Caco-2 (cell line): Measurements from ENCODE around the gene SPATS1. TPM values are rescaled to one million over a fixed set of nuclear protein-coding genes. Genes with fewer than 3 reads are reported as not detected.

ENCODE experiments used
- BruUV-seq: library from RNA; stranded (reverse); fragments of 400-500 nt; replicated peaks from 2 replicates; lab custom pipeline; 2021; lab: Mats Ljungman, UMichigan
- CTCF ChIA-PET: fragments of 300-600 bp; sonication (Branson Sonifier 250); formaldehyde crosslinking; loops from one replicate; lab custom pipeline; 2022; ENCODE audit warnings: antibody characterized with exemption; lab: Charles Lee
- POLR2A ChIA-PET: fragments of 300-600 bp; sonication (Branson Sonifier 250); formaldehyde crosslinking; loops from one replicate; lab custom pipeline; 2022; ENCODE audit warnings: antibody characterized with exemption; lab: Charles Lee
- DNase-seq, 2 experiments: peaks; one replicate each; pipeline versions ENCODE4 v3.0.0 to v3.0.0-alpha.2; 2020 to 2022
- H3K27me3 ChIP-seq: replicated peaks from 2 replicates; pipeline ENCODE4 v1.6.0; 2011; ENCODE audit warnings: low read length; ENCODE audit not compliant: control insufficient read depth, insufficient read depth
- H3K36me3 ChIP-seq: 2 replicates; pipeline ENCODE4 v1.5.1; 2011; ENCODE audit warnings: low read length; ENCODE audit not compliant: control insufficient read depth, insufficient read depth
- H3K4me1 ChIP-seq: fragments of 250-450 bp; sonication (Bioruptor Pico); 2 replicates; pipeline ENCODE4 v1.5.1; 2020; ENCODE audit warnings: mild to moderate bottlenecking
- H3K4me3 ChIP-seq: 2 replicates; pipeline ENCODE4 v1.5.1; 2011; ENCODE audit warnings: low read depth, mild to moderate bottlenecking, control low read depth, low read length
- H3K9me3 ChIP-seq: fragments of 250-450 bp; sonication (Bioruptor Pico); 2 replicates; pipeline ENCODE4 v1.5.1; 2020; ENCODE audit warnings: mild to moderate bottlenecking, moderate library complexity
- H3K27ac Mint-ChIP-seq: one replicate; pipeline ENCODE4 v1.8.0; 2022; ENCODE audit warnings: mixed read lengths; ENCODE audit not compliant: unreplicated experiment
- H3K27me3 Mint-ChIP-seq: one replicate; pipeline ENCODE4 v1.8.0; 2022; ENCODE audit warnings: mixed read lengths; ENCODE audit not compliant: insufficient read depth, unreplicated experiment
- H3K36me3 Mint-ChIP-seq: one replicate; pipeline ENCODE4 v1.8.0; 2022; ENCODE audit warnings: mild to moderate bottlenecking, mixed read lengths; ENCODE audit not compliant: insufficient read depth, unreplicated experiment
- H3K4me1 Mint-ChIP-seq: one replicate; pipeline ENCODE4 v1.8.0; 2022; ENCODE audit warnings: low read depth, mixed read lengths; ENCODE audit not compliant: unreplicated experiment
- H3K4me3 Mint-ChIP-seq: one replicate; pipeline ENCODE4 v1.8.0; 2022; ENCODE audit warnings: mild to moderate bottlenecking, moderate library complexity, mixed read lengths; ENCODE audit not compliant: unreplicated experiment
- H3K9me3 Mint-ChIP-seq: one replicate; pipeline ENCODE4 v1.8.0; 2022; ENCODE audit warnings: mixed read lengths; ENCODE audit not compliant: unreplicated experiment
- CTCF ChIP-seq, 2 experiments: fragments of 200-600 bp in 1 of 2; IDR thresholded peaks; 1 replicate in 1 of 2; 2 replicates in 1 of 2; pipeline versions ENCODE4 v1.5.1 to v1.8.0; 2011 to 2022; ENCODE audit warnings: antibody characterized with exemption in 1 of 2, control low read depth in 1 of 2, inconsistent platforms in 1 of 2, low read depth in 1 of 2, low read length in 1 of 2, mild to moderate bottlenecking in 1 of 2, moderate library complexity in 1 of 2; ENCODE audit not compliant: insufficient read depth in 1 of 2, severe bottlenecking in 1 of 2, unreplicated experiment in 1 of 2
- intact Hi-C: fragments of 100-400 bp; cut with micrococcal nuclease; formaldehyde crosslinking; loops from one replicate; pipeline ENCODE4 v1.10.0; 2022; ENCODE audit not compliant: unreplicated experiment
- total RNA-seq: library from RNA; stranded (reverse); gene quantifications from 2 replicates; pipeline ENCODE4 v1.2.3, GENCODE V29; 2022

SPATS1 gene
- total RNA-seq, 1 experiment from 2014 or later = not detected

- Mint-ChIP-seq H3K27ac (no peak overlapping the region), H3K9me3 (no peaks in the 10 kb centered on the region), H3K4me1 (peaks cover 7% of the 10 kb centered on the region), H3K36me3 (peaks cover 32% of the 10 kb centered on the region), H3K27me3 (peaks cover 8% of the 10 kb centered on the region), H3K4me3 (no peak overlapping the region)
- ChIA-PET CTCF (no interaction called here), POLR2A (no interaction called here)
- H3K4me3 ChIP-seq = no peak overlapping the region
- peaks cover 2% of the 10 kb centered on the region; the same call in 1 of the 2 replicates for H3K36me3 ChIP-seq
- intact Hi-C loops = no loop called here
- no peaks in the 10 kb centered on the region for H3K9me3 ChIP-seq
- peaks cover 9% of the 10 kb centered on the region; the same call in 1 of the 2 replicates for H3K4me1 ChIP-seq
- H3K27me3 ChIP-seq = peaks cover 4% of the 10 kb centered on the region; the same call in 1 of the 2 replicates
- BruUV-seq = no TSS peak
- DNase-seq = no peak
- TF ChIP-seq CTCF (IDR thresholded peaks at IDR 0.05; ENCODE audit: insufficient read depth in 1 of 2, low read depth in 1 of 2, low read length in 1 of 2, severe bottlenecking in 1 of 2, unreplicated experiment in 1 of 2) = no peak
Measured at GRCh38 chr6:44301106-44301505, 41.3 kb upstream of the SPATS1 start.

DNA sequence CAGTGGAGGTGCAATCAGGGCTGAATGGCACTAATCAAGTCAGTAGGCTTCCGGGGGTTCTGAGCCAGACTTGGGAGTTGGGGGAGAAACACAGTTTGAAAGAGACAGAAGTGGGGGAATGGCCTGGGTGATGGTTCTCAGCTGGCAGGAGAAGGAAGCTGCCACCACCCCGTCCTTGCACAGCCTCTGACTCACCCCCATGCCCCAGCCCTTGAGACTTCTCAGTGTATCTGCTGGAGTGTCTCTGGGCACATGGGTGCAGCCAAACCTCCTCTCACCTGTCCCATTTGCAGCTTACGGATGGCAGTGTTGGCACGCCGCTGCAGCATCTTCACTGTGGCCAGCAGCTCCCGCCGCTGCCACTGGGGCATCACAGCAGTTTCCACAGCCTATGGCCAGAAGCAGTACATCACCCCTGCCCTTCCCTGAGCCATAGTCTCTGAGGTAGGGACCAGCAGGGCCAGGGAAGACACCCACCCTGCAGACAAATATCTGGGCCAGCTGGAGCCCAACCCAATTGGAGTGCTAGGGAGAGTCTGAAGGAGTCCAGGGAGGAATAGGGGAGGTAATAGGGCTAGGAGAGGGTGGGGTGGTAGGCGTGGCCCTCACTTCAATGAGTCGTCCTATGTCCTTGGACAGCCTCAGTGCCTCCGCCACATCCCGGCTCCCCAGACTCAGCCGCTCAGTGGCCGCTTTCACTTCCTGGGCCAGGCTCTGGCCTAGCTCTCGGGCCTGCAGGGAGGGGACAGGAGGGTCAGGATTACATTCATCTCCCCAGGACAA lies 40.5 kb upstream of the SPATS1 start:
- Histone ChIP-seq H3K9me3 (no peaks in the 10 kb centered on the region), H3K36me3 (peaks cover 2% of the 10 kb centered on the region; the same call in 1 of the 2 replicates), H3K27me3 (peaks cover 2% of the 10 kb centered on the region; the same call in 1 of the 2 replicates), H3K4me3 (no peak overlapping the region), H3K4me1 (peaks cover 9% of the 10 kb centered on the region; the same call in 1 of the 2 replicates)
- TF ChIP-seq CTCF (IDR thresholded peaks at IDR 0.05; ENCODE audit: insufficient read depth in 1 of 2, low read depth in 1 of 2, low read length in 1 of 2, severe bottlenecking in 1 of 2, unreplicated experiment in 1 of 2) = no peak
- intact Hi-C loops = no loop called here
- POLR2A ChIA-PET = interaction anchor here (0.6 kb wide), 1 partner anchor 15 kb away, joined by 3 read pairs; no protein-coding TSS in a partner anchor
- H3K36me3 Mint-ChIP-seq = peaks cover 25% of the 10 kb centered on the region
- CTCF ChIA-PET = no interaction called here
- peaks cover 7% of the 10 kb centered on the region for H3K4me1 Mint-ChIP-seq
- H3K27me3 Mint-ChIP-seq = no peaks in the 10 kb centered on the region
- no peak overlapping the region for H3K4me3 Mint-ChIP-seq
- no peak for DNase-seq
- BruUV-seq = no TSS peak
- no peaks in the 10 kb centered on the region for H3K9me3 Mint-ChIP-seq
- no peak overlapping the region for H3K27ac Mint-ChIP-seq

- H3K27ac Mint-ChIP-seq = no peak overlapping the region
- no peak overlapping the region for H3K4me3 Mint-ChIP-seq
- DNase-seq = no peak
- peaks cover 2% of the 10 kb centered on the region; the same call in 1 of the 2 replicates for H3K36me3 ChIP-seq
- H3K27me3 ChIP-seq = no peaks in the 10 kb centered on the region
- ChIA-PET CTCF (no interaction called here), POLR2A (no interaction called here)
- H3K9me3 ChIP-seq = no peaks in the 10 kb centered on the region
- peaks cover 18% of the 10 kb centered on the region for H3K36me3 Mint-ChIP-seq
- H3K4me3 ChIP-seq = no peak overlapping the region
- H3K27me3 Mint-ChIP-seq = no peaks in the 10 kb centered on the region
- H3K4me1 Mint-ChIP-seq = peaks cover 7% of the 10 kb centered on the region
- H3K4me1 ChIP-seq = peaks cover 6% of the 10 kb centered on the region; the same call in 1 of the 2 replicates
- intact Hi-C loops = no loop called here
- no peak for TF ChIP-seq CTCF (IDR thresholded peaks at IDR 0.05; ENCODE audit: insufficient read depth in 1 of 2, low read depth in 1 of 2, low read length in 1 of 2, severe bottlenecking in 1 of 2, unreplicated experiment in 1 of 2)
- no TSS peak for BruUV-seq
- no peaks in the 10 kb centered on the region for H3K9me3 Mint-ChIP-seq
Measured at GRCh38 chr6:44302856-44303255, 39.6 kb upstream of the SPATS1 start.
